Measurements from ENCODE around the gene INHBC.

- TF ChIP-seq SUZ12 (IDR thresholded peaks at IDR 0.05; ENCODE audit: extremely low read depth, insufficient read depth, insufficient read length) = no peak
- no peak for TF ChIP-seq ZNF274 (IDR thresholded peaks at IDR 0.05; ENCODE audit: low read depth, low read length)
Measured at GRCh38 chr12:57487055-57487596, 52.5 kb downstream of the INHBC start.

Measured in NT2/D1 (cell line).